NCI-H510A treated with DMSO at 0.1 percent for 48 hours (cell line): ENCODE results near the gene CLSTN2.

Experiments
- DNase-seq: peaks from one replicate; lab custom pipeline; 2025; lab: John Stamatoyannopoulos, UW

The CLSTN2 gene

DNA sequence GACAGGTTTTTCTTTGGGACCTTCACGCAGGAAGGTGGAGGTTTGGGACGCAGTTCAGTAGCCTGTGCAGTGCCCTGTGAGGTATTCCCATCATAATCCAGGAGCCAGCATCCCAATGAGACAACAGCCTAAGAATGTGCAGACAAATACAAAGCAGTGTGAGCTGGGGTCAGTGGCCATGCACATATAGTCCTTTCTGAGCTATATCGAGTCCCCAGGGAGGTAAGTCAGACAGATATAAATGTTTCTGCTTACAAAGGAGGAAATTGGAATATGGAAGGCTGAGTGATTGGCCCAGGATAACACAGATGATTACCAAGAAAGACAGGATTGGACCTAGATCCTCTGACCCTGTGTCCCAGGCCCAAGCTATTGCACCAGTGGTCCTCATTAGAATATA lies 526.3 kb downstream of the CLSTN2 start:
- DNase-seq = no peak

DNA sequence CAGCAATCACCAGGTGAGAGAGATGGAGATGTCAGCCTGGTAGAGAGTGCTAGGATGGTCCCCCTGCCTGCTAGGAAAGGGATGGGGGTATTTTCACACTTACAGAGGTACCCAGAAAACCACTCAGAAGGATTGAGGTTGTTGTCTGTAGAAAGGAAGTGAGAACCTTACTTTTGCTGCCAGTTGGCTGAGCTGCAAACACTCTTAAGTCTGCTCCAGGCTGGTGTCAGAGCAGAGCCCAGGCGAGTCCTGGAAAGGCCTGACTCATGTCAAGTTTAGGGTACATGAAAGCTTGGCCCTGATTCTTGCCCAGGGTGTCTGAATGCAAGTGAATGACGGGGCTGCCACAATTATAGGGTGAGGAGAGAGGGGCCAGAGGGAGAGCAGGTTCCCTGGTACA lies 528.4 kb downstream of the CLSTN2 start:
- no peak for DNase-seq

- no peak for DNase-seq
Measured at GRCh38 chr3:140465988-140466387, 531.0 kb downstream of the CLSTN2 start.

DNA sequence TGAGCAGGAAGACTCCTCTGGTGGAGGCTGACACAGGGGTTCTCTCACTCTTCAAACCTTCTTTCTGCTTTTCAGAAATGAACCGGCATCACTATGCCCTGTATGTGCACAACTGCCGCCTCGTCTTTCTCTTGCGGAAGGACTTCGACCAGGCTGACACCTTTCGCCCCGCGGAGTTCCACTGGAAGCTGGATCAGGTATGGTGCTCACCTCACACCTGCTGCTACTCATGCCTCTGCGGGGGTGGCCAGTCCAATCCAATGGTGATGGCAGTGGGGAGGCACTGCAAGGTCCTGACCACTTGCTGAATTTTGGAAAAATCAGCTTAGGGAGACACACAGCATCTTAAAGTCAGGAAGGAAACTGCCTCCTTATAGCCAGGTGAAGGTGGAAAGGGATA lies 531.5 kb downstream of the CLSTN2 start:
- DNase-seq = no peak

DNA sequence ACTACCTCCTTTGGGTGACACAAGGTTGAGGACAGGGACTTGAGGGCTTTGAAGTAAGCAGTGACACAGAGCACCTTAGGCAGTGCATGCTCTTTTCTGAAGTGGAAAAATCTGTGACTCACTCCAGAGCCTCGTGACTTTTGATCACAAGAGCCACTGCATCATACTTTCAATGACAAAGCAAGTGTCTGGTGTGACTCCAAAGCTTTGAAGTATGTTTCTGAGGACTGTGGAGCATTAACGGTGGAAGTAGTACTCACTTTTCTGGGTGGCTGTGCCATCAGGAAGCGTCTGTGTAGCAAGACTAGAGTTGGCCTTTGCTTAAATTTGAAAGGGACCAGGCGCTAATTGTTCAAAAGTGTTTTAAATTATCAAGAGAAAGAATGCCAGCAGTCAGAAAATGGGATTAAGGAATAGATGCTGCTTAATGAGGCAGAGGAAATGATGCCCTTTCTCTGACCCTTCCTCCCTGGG lies 532.2 kb downstream of the CLSTN2 start:
- DNase-seq = no peak

- DNase-seq = no peak
Measured at GRCh38 chr3:140467796-140468315, 532.9 kb downstream of the CLSTN2 start.

GRCh38 chr3:140468407-140468806 lies 533.4 kb downstream of the CLSTN2 start:
- DNase-seq = no peak

- DNase-seq = no peak
Measured at GRCh38 chr3:140469491-140469890, 534.5 kb downstream of the CLSTN2 start.

DNA sequence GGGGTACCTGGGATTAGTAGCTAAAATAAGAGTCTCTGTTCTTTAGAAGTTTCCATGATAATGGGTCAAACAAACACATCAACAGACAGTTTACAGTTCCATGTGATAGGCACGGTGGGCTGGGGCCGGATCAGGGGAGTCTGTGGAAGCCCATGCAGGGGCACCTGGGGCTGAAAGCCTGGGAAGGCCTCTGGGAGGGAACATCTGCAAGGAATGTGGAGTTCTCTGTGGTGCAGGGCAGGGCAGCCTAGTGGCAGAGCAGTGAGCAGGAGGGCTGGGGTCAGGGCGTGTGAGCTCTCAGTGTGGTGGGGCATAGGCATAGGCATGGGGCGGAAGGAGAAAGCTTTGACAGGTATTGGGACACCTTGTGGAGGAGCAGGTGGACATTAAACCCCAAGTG lies 535.2 kb downstream of the CLSTN2 start:
- DNase-seq = no peak

GRCh38 chr3:140470962-140471361 lies 536.0 kb downstream of the CLSTN2 start:
- no peak for DNase-seq

GRCh38 chr3:140472306-140473020 lies 537.5 kb downstream of the CLSTN2 start:
- DNase-seq = no peak

DNA sequence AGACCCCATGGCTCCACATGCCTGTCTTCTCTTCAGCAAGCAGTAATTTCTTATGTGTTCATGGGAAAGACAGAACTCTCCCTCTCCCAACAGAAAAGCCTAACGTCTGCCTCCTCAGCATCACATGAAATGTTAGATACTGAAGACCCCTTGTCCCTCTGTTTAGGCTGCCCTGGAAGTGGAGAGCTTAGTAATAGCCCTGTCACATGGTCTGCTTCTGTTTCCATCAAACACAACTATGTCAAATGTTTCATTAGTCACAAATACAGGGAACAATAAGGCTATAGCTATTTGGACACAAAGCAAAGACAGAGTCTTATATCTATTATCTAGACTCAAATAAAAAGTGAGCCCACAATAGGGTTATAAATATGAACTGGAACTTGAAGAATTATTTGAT lies 552.6 kb downstream of the CLSTN2 start:
- DNase-seq = no peak

DNA sequence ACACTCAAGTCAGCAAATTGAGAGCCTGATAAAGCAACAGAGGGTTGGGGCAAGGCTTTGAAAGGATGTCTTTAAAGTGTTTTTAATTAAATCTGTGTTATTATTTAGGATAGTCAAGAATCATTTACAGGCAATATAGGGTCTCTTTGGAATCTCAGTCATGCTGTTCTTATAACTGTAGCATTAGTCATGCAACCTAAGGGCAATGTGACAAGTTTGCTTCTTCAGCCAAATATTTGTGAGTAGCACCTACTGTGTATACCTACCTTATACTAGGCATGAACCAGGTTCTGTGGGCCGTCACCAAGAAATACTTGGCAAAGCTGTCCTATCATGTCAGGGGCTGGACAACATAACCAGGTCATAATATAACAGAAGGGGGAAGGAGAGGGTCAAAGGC lies 558.3 kb downstream of the CLSTN2 start:
- no peak for DNase-seq

GRCh38 chr3:140494970-140495369 lies 560.0 kb downstream of the CLSTN2 start:
- DNase-seq = no peak

- no peak for DNase-seq
Measured at GRCh38 chr3:140497331-140497730, 562.3 kb downstream of the CLSTN2 start.

DNA sequence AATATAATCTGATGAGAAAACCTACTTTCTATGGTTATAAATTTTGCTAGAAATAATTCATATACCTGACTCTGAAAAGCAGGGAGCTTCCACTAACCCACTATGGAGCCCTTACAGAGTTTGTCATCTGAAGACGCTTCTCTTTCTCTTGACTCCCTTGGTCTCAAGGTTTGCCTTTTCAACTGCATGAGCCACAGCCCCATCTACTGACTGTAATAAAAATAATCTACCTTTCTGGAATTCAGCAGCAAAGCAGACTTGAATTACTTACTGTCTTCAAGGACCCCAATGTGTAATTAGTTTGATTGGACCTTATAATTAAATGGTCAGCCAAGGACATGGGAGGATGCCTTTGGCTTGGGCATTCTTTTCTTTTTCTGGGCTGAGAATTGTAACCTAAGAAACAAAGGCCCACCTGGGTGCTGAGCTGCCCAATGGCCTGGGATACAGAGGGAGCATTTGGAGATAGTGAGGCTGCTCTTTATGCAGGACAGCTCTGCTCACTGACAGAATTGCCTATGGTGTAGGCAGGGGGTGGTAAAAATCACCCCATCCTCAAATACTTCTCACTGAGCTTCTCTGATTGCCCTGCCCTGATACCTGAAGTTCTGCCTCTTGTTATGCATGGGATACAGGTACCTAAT lies 564.3 kb downstream of the CLSTN2 start:
- DNase-seq = peak; percentile 14

- DNase-seq = no peak
Measured at GRCh38 chr3:140500473-140500872, 565.5 kb downstream of the CLSTN2 start.

- no peak for DNase-seq
Measured at GRCh38 chr3:140501061-140501769, 566.2 kb downstream of the CLSTN2 start.

- no peak for DNase-seq
Measured at GRCh38 chr3:140501770-140502364, 566.9 kb downstream of the CLSTN2 start.

DNA sequence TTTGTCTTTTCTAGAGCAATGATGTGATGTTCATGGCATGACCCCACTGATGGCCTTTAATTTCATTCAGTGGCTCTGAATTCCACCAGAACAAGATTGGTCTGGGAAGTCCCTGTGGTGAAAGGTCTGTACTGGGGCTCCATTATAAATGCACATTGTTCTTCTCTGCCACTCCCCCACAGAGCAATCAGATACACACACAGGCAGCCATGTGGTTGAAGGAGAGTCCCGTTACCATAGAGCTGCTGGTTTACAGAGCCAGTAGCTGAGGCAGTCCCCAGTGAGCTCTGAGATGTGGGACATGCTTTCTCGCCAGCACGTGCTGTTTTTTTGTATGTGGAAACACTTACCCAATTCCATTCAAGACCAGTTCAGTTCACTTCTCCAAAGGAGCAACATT lies 570.2 kb downstream of the CLSTN2 start:
- DNase-seq = no peak

GRCh38 chr3:140505876-140506275 lies 570.9 kb downstream of the CLSTN2 start:
- no peak for DNase-seq

- DNase-seq = no peak
Measured at GRCh38 chr3:140508550-140508949, 573.6 kb downstream of the CLSTN2 start.
